ENCODE measurements around the gene CYP2S1.

CYP2S1 gene

GRCh38 chr19:41232686-41233085 lies 39.7 kb downstream of the CYP2S1 start:
- Histone ChIP-seq H3K27me3 (ENCODE audit: control insufficient read depth, insufficient read depth, low read length) (no peaks in the 10 kb centered on the region), H3K36me3 (ENCODE audit: control insufficient read depth, insufficient read depth, low read length) (no peaks in the 10 kb centered on the region), H3K4me1 (ENCODE audit: control insufficient read depth, insufficient read depth, low read length) (no peaks in the 10 kb centered on the region), H3K9me3 (ENCODE audit: control insufficient read depth, insufficient read depth, low read length) (no peaks in the 10 kb centered on the region), H3K9ac (ENCODE audit: low read depth, low read length) (no peak overlapping the region), H3K4me3 (ENCODE audit: low read depth, low read length) (no peak overlapping the region)

GRCh38 chr19:41233748-41234240 lies 40.8 kb downstream of the CYP2S1 start:
- no peaks in the 10 kb centered on the region for H3K9me3 ChIP-seq (ENCODE audit: control insufficient read depth, insufficient read depth, low read length)
- H3K4me3 ChIP-seq (ENCODE audit: low read depth, low read length): no peak overlapping the region
- no peak overlapping the region for H3K9ac ChIP-seq (ENCODE audit: low read depth, low read length)
- H3K4me1 ChIP-seq (ENCODE audit: control insufficient read depth, insufficient read depth, low read length): no peaks in the 10 kb centered on the region
- H3K27me3 ChIP-seq (ENCODE audit: control insufficient read depth, insufficient read depth, low read length): no peaks in the 10 kb centered on the region
- peaks cover 5% of the 10 kb centered on the region for H3K36me3 ChIP-seq (ENCODE audit: control insufficient read depth, insufficient read depth, low read length)

DNA sequence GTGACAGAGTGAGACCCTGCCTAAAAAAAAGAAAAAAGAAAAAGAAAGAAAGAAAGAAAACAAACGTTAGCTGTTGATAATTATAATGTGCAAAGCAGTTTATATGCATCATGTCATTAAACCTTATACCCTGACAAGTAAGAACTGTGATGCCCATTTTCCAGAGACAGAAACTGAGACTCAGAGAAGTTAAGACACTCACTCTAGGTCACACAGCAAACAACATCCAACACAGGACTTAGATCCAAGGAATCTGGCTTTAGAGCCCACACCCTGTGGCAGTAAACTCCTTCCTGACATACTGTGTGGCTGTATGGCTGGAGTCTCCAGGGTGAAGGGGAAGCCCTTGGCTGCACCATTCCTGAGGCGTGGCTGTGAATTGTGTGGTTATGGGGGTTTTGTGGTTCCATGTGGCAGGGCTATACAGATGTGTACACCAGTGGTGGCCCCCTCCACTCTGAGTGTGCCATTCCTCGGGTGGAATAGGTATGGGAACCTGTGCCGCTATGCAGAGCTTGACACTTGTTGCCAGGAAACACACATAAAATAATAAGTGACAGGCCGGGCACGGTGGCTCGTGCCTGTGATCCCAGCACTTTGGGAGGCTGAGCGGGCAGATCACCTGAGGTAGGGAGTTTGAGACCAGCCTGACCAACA lies 41.6 kb downstream of the CYP2S1 start:
- H3K27me3 ChIP-seq (ENCODE audit: control insufficient read depth, insufficient read depth, low read length): no peaks in the 10 kb centered on the region
- H3K4me1 ChIP-seq (ENCODE audit: control insufficient read depth, insufficient read depth, low read length): no peaks in the 10 kb centered on the region
- H3K9me3 ChIP-seq (ENCODE audit: control insufficient read depth, insufficient read depth, low read length): no peaks in the 10 kb centered on the region
- no peak overlapping the region for H3K9ac ChIP-seq (ENCODE audit: low read depth, low read length)
- H3K36me3 ChIP-seq (ENCODE audit: control insufficient read depth, insufficient read depth, low read length): peaks cover 12% of the 10 kb centered on the region
- H3K4me3 ChIP-seq (ENCODE audit: low read depth, low read length): no peak overlapping the region

GRCh38 chr19:41235480-41235879 lies 42.5 kb downstream of the CYP2S1 start:
- H3K9me3 ChIP-seq (ENCODE audit: control insufficient read depth, insufficient read depth, low read length): no peaks in the 10 kb centered on the region
- H3K9ac ChIP-seq (ENCODE audit: low read depth, low read length): no peak overlapping the region
- H3K4me3 ChIP-seq (ENCODE audit: low read depth, low read length): no peak overlapping the region
- H3K4me1 ChIP-seq (ENCODE audit: control insufficient read depth, insufficient read depth, low read length): no peaks in the 10 kb centered on the region
- no peaks in the 10 kb centered on the region for H3K27me3 ChIP-seq (ENCODE audit: control insufficient read depth, insufficient read depth, low read length)
- peaks cover 13% of the 10 kb centered on the region for H3K36me3 ChIP-seq (ENCODE audit: control insufficient read depth, insufficient read depth, low read length)

DNA sequence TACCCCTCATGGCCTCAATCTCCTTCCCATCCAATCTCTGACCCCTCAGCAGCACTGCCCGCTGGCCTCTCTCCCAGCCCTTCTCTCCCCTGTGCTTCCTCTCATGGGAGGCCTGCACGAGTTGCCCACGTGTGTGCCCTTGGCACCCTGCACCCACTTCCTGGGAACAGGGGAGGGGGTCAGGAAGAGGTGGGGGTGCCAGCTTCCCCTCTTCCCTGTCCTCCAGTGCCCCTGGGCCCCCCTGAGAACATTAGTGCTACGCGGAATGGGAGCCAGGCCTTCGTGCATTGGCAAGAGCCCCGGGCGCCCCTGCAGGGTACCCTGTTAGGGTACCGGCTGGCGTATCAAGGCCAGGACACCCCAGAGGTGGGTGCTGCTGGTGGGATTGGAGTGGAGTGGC lies 45.2 kb downstream of the CYP2S1 start:
- no peaks in the 10 kb centered on the region for H3K27me3 ChIP-seq (ENCODE audit: control insufficient read depth, insufficient read depth, low read length)
- H3K36me3 ChIP-seq (ENCODE audit: control insufficient read depth, insufficient read depth, low read length): peaks cover 20% of the 10 kb centered on the region
- no peaks in the 10 kb centered on the region for H3K4me1 ChIP-seq (ENCODE audit: control insufficient read depth, insufficient read depth, low read length)
- no peak overlapping the region for H3K9ac ChIP-seq (ENCODE audit: low read depth, low read length)
- no peak overlapping the region for H3K4me3 ChIP-seq (ENCODE audit: low read depth, low read length)
- H3K9me3 ChIP-seq (ENCODE audit: control insufficient read depth, insufficient read depth, low read length): no peaks in the 10 kb centered on the region

- no peak overlapping the region for H3K9ac ChIP-seq (ENCODE audit: low read depth, low read length)
- H3K27me3 ChIP-seq (ENCODE audit: control insufficient read depth, insufficient read depth, low read length): no peaks in the 10 kb centered on the region
- peaks cover 25% of the 10 kb centered on the region for H3K36me3 ChIP-seq (ENCODE audit: control insufficient read depth, insufficient read depth, low read length)
- H3K4me3 ChIP-seq (ENCODE audit: low read depth, low read length): no peak overlapping the region
- no peaks in the 10 kb centered on the region for H3K9me3 ChIP-seq (ENCODE audit: control insufficient read depth, insufficient read depth, low read length)
- H3K4me1 ChIP-seq (ENCODE audit: control insufficient read depth, insufficient read depth, low read length): no peaks in the 10 kb centered on the region
These were observed 46.3 kb downstream of the CYP2S1 start for GRCh38 chr19:41239363-41239762.

DNA sequence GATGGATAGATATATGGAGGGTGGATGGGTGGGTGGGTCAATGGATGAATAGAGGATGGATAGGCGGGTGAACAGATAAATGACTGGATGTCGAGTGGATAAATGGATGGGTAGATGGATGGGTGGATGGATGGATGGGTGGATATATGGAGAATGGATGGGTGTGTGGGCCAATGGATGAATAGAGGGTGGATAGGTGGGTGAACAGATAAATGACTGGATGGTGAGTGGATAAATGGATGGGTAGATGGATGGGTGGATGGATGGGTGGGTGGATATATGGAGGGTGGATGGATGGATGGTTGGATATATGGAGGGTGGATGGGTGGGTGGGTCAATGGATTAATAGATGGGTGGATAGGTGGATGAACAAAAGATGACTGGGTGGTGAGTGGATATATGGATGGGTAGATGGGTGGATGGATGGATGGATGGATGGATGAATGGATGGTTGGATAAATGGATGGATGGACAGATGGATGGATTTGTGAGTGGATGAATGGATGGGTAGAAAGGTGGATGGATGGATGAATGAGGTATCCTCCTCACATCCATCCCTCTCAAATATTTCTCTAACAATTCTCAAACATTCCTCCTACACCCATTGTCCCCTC lies 47.0 kb downstream of the CYP2S1 start:
- Histone ChIP-seq H3K36me3 (ENCODE audit: control insufficient read depth, insufficient read depth, low read length) (peaks cover 25% of the 10 kb centered on the region), H3K9ac (ENCODE audit: low read depth, low read length) (no peak overlapping the region), H3K4me3 (ENCODE audit: low read depth, low read length) (no peak overlapping the region), H3K4me1 (ENCODE audit: control insufficient read depth, insufficient read depth, low read length) (no peaks in the 10 kb centered on the region), H3K9me3 (ENCODE audit: control insufficient read depth, insufficient read depth, low read length) (no peaks in the 10 kb centered on the region), H3K27me3 (ENCODE audit: control insufficient read depth, insufficient read depth, low read length) (no peaks in the 10 kb centered on the region)

DNA sequence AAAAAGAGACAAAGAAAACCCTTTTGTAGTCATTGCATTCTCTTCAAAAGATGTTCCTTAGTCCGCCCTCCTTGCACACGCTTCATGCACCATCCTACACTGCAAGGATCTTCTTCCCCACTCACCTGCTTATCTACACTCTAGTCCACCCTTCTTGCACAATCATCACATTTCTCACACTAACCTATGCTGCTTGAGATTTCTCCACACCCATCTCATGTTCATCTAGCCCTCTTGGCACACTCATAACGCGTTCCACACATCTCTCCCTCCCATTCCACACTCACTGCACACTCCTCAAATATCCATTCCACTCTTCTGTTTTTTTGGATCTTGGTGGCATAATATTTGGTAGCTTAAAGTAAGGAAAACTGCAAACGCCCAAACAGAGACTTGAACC lies 48.8 kb downstream of the CYP2S1 start:
- Histone ChIP-seq H3K4me1 (ENCODE audit: control insufficient read depth, insufficient read depth, low read length) (no peaks in the 10 kb centered on the region), H3K27me3 (ENCODE audit: control insufficient read depth, insufficient read depth, low read length) (no peaks in the 10 kb centered on the region), H3K9me3 (ENCODE audit: control insufficient read depth, insufficient read depth, low read length) (no peaks in the 10 kb centered on the region), H3K9ac (ENCODE audit: low read depth, low read length) (no peak overlapping the region), H3K4me3 (ENCODE audit: low read depth, low read length) (no peak overlapping the region), H3K36me3 (ENCODE audit: control insufficient read depth, insufficient read depth, low read length) (peaks cover 29% of the 10 kb centered on the region)

DNA sequence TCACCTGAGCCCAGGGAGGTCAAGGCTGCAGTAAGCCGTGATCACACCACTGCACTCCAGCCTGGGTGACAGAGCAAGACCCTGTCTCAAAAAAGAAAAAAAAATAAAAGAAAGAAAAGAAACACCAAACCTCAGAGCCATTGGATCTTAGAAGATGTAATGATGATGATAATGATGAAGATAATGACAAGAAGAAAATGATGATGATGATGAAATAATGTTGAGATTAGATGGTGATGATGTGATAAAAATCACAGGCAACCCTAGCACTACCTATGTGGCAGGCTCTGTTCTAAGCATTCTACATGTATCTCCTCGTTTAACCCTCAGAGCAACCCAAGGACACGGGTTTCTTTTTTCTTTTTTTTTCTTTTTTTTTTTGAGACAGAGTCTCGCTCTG lies 51.1 kb downstream of the CYP2S1 start:
- no peak overlapping the region for H3K9ac ChIP-seq (ENCODE audit: low read depth, low read length)
- H3K4me3 ChIP-seq (ENCODE audit: low read depth, low read length): no peak overlapping the region
- no peaks in the 10 kb centered on the region for H3K4me1 ChIP-seq (ENCODE audit: control insufficient read depth, insufficient read depth, low read length)
- peaks cover 32% of the 10 kb centered on the region for H3K36me3 ChIP-seq (ENCODE audit: control insufficient read depth, insufficient read depth, low read length)
- H3K9me3 ChIP-seq (ENCODE audit: control insufficient read depth, insufficient read depth, low read length): no peaks in the 10 kb centered on the region
- H3K27me3 ChIP-seq (ENCODE audit: control insufficient read depth, insufficient read depth, low read length): no peaks in the 10 kb centered on the region

DNA sequence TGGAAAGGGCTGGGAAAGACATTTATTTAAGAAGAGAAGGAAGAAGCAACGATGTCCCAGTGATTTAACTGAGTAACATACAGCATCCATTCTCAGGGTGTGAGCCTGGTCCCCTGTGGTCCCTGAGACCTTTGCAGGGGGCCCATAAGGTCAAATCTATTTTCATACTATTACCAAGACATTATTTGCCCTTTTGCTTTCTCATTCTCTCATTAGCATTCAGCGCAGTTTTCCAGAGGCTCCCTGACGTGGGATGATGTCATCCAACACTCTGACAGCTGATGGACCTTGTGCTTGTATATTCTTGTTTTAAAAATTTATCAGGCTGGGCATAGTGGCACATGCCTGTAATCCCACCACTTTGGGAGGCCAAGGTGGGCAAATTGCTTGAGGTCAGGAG lies 52.8 kb downstream of the CYP2S1 start:
- peaks cover 31% of the 10 kb centered on the region for H3K36me3 ChIP-seq (ENCODE audit: control insufficient read depth, insufficient read depth, low read length)
- H3K4me3 ChIP-seq (ENCODE audit: low read depth, low read length): no peak overlapping the region
- no peak overlapping the region for H3K9ac ChIP-seq (ENCODE audit: low read depth, low read length)
- H3K9me3 ChIP-seq (ENCODE audit: control insufficient read depth, insufficient read depth, low read length): no peaks in the 10 kb centered on the region
- H3K4me1 ChIP-seq (ENCODE audit: control insufficient read depth, insufficient read depth, low read length): no peaks in the 10 kb centered on the region
- no peaks in the 10 kb centered on the region for H3K27me3 ChIP-seq (ENCODE audit: control insufficient read depth, insufficient read depth, low read length)

DNA sequence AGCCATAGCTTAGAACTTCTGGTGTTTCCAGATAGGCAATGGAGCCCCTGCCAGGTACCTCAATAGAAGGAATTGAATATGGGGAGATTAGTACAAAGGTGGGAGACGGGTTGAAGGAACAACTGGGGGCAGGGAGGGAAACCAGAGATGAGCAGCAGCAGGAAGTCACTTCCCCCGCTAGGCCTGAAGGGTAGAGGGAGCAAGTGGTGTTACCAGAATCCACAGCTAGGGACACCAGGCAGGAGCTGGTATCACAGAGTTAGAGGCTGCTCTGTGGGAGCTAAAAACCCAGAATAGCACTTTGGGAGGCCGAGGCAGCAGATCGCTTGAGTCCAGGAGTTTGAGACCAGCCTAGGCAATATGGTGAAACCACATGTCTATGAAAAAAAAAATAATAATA lies 55.9 kb downstream of the CYP2S1 start:
- H3K36me3 ChIP-seq (ENCODE audit: control insufficient read depth, insufficient read depth, low read length): peaks cover 35% of the 10 kb centered on the region
- no peaks in the 10 kb centered on the region for H3K9me3 ChIP-seq (ENCODE audit: control insufficient read depth, insufficient read depth, low read length)
- no peaks in the 10 kb centered on the region for H3K4me1 ChIP-seq (ENCODE audit: control insufficient read depth, insufficient read depth, low read length)
- no peak overlapping the region for H3K9ac ChIP-seq (ENCODE audit: low read depth, low read length)
- H3K4me3 ChIP-seq (ENCODE audit: low read depth, low read length): no peak overlapping the region
- H3K27me3 ChIP-seq (ENCODE audit: control insufficient read depth, insufficient read depth, low read length): no peaks in the 10 kb centered on the region

DNA sequence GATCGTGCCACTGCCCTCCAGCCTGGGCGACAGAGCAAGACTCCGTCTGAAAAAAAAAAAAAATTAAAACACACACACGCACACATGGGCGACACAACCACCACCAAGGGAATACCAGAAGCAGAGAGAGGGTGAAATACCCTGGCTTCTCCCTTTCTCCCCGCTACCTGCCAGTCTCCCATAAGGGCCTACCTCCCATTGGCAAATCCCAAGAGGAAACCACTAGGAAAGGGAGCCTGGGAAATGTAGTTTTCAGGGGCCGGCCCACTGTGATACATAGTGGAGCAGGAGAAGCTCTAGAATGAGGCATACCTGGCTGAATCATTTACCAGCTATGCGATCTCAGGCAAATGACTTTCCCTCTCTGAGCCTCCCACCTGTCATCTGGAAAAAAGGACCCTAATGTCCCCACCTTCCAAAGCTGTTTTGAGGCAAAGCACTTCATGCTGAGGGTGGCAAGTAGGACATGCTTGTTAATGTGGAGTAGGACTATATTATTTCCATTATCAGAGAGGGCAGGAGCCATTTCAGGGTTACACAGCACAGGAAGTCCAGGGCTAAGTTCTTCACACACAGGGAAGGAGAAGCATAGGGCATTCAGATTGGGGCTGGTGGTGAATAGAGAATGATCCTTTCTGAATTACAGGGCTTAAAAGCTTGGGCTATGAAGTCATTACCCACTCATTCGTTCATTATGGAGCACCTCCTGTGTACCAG lies 56.8 kb downstream of the CYP2S1 start:
- no peaks in the 10 kb centered on the region for H3K4me1 ChIP-seq (ENCODE audit: control insufficient read depth, insufficient read depth, low read length)
- no peak overlapping the region for H3K9ac ChIP-seq (ENCODE audit: low read depth, low read length)
- H3K9me3 ChIP-seq (ENCODE audit: control insufficient read depth, insufficient read depth, low read length): no peaks in the 10 kb centered on the region
- H3K36me3 ChIP-seq (ENCODE audit: control insufficient read depth, insufficient read depth, low read length): peaks cover 35% of the 10 kb centered on the region
- no peaks in the 10 kb centered on the region for H3K27me3 ChIP-seq (ENCODE audit: control insufficient read depth, insufficient read depth, low read length)
- no peak overlapping the region for H3K4me3 ChIP-seq (ENCODE audit: low read depth, low read length)
